Activated CD8-positive, alpha-beta memory T cell treated with anti-CD3 and anti-CD28 coated beads, Interleukin-2, amount 50 U/mL, for 1 hour (primary cell): ENCODE measurements around the gene ISG15.
"Not testable (repeated sequence)": the region's sequence is repeated elsewhere in the genome, so short reads cannot be mapped to it uniquely, and the experiment has no call there.

Experiments used
- DNase-seq: peaks from one replicate; pipeline ENCODE4 v3.0.0-alpha.2; 2020; ENCODE audit errors: extremely low read depth

The ISG15 gene

GRCh38 chr1:975365-975764, 37.9 kb upstream of the ISG15 start:
- DNase-seq = no peak

GRCh38 chr1:975896-976683, 37.2 kb upstream of the ISG15 start:
- DNase-seq = no peak

GRCh38 chr1:976791-977190, 36.5 kb upstream of the ISG15 start:
- DNase-seq = not testable (repeated sequence)

GRCh38 chr1:978069-978834, 35.0 kb upstream of the ISG15 start:
- DNase-seq = no peak

GRCh38 chr1:978835-979743, 34.2 kb upstream of the ISG15 start:
- DNase-seq = no peak

GRCh38 chr1:979744-980072, 33.6 kb upstream of the ISG15 start:
- DNase-seq = no peak

GRCh38 chr1:980137-980571, 33.1 kb upstream of the ISG15 start:
- no peak for DNase-seq

- DNase-seq = no peak
These were observed 32.5 kb upstream of the ISG15 start for GRCh38 chr1:980602-981395.

- no peak for DNase-seq
These were observed 31.8 kb upstream of the ISG15 start for GRCh38 chr1:981491-981954.

GRCh38 chr1:981955-982558, 31.2 kb upstream of the ISG15 start, which contains the start of gene PERM1:
Gene PERM1, minus strand, starts transcription at chr1:982093. Its CDS starts 1,064 bp downstream, at chr1:981029.
- no peak for DNase-seq

GRCh38 chr1:982765-983436, 30.4 kb upstream of the ISG15 start:
- no peak for DNase-seq

GRCh38 chr1:983798-984475, 29.4 kb upstream of the ISG15 start:
- DNase-seq = no peak

GRCh38 chr1:984476-984814, 28.9 kb upstream of the ISG15 start:
- DNase-seq = no peak

GRCh38 chr1:985126-985525, 28.2 kb upstream of the ISG15 start:
- no peak for DNase-seq

- not testable (repeated sequence) for DNase-seq
These were observed 25.2 kb upstream of the ISG15 start for GRCh38 chr1:988061-988460.

- DNase-seq = not testable (repeated sequence)
These were observed 22.0 kb upstream of the ISG15 start for GRCh38 chr1:991275-991674.

- DNase-seq = no peak
These were observed 21.4 kb upstream of the ISG15 start for GRCh38 chr1:991895-992294.

GRCh38 chr1:992362-992761, 20.9 kb upstream of the ISG15 start:
- DNase-seq = no peak

GRCh38 chr1:993379-993995, 19.8 kb upstream of the ISG15 start:
- no peak for DNase-seq
